NCI-H1092 treated with DMSO at 0.1 percent for 48 hours (cell line): ENCODE measurements around the gene OTULINL.
"Not testable (repeated sequence)": the region's sequence is repeated elsewhere in the genome, so short reads cannot be mapped to it uniquely, and the experiment has no call there.

Experiments used
- DNase-seq: peaks from one replicate; lab custom pipeline; 2025; lab: John Stamatoyannopoulos, UW

OTULINL gene

GRCh38 chr5:14581106-14581890 is at the start of gene OTULINL:
TSS of gene OTULINL (plus strand) at chr5:14581792. CDS start at chr5:14581895, 103 bp downstream.
- DNase-seq, result peak; percentile 88

- no peak for DNase-seq
Observed at GRCh38 chr5:14532180-14532579, 49.4 kb upstream of the OTULINL start.

GRCh38 chr5:14534773-14535172 is 46.8 kb upstream of the OTULINL start:
- no peak for DNase-seq

GRCh38 chr5:14545308-14545707 is 36.3 kb upstream of the OTULINL start:
- DNase-seq, result no peak

- DNase-seq, result no peak
Observed at GRCh38 chr5:14545862-14546261, 35.7 kb upstream of the OTULINL start.

GRCh38 chr5:14547666-14548065 is 33.9 kb upstream of the OTULINL start:
- DNase-seq, result no peak

GRCh38 chr5:14551211-14551610 is 30.4 kb upstream of the OTULINL start:
- no peak for DNase-seq

GRCh38 chr5:14552017-14552416 is 29.6 kb upstream of the OTULINL start:
- no peak for DNase-seq

- not testable (repeated sequence) for DNase-seq
Observed at GRCh38 chr5:14554288-14554687, 27.3 kb upstream of the OTULINL start.

- DNase-seq, result no peak
Observed at GRCh38 chr5:14556015-14556414, 25.6 kb upstream of the OTULINL start.

GRCh38 chr5:14557203-14557770 is 24.3 kb upstream of the OTULINL start:
- DNase-seq, result no peak

- no peak for DNase-seq
Observed at GRCh38 chr5:14557791-14558415, 23.7 kb upstream of the OTULINL start.

GRCh38 chr5:14560091-14560595 is 21.4 kb upstream of the OTULINL start:
- DNase-seq, result peak; percentile 85

GRCh38 chr5:14561741-14562140 is 19.9 kb upstream of the OTULINL start:
- DNase-seq, result no peak

GRCh38 chr5:14568333-14568732 is 13.3 kb upstream of the OTULINL start:
- DNase-seq, result no peak

- no peak for DNase-seq
Observed at GRCh38 chr5:14569948-14570691, 11.5 kb upstream of the OTULINL start.

GRCh38 chr5:14571901-14572300 is 9.7 kb upstream of the OTULINL start:
- no peak for DNase-seq

GRCh38 chr5:14572385-14572784 is 9.2 kb upstream of the OTULINL start:
- DNase-seq, result no peak

GRCh38 chr5:14572836-14573235 is 8.8 kb upstream of the OTULINL start:
- no peak for DNase-seq

GRCh38 chr5:14574096-14574495 is 7.5 kb upstream of the OTULINL start:
- DNase-seq, result no peak

GRCh38 chr5:14574891-14575508 is 6.6 kb upstream of the OTULINL start:
- peak; percentile 74 for DNase-seq

- DNase-seq, result no peak
Observed at GRCh38 chr5:14576206-14576605, 5.4 kb upstream of the OTULINL start.
